Stimulated activated CD4-positive, alpha-beta T cell treated with anti-CD3 and anti-CD28 coated beads, Interleukin-2, amount 100 ng/mL, for 4 hours (primary cell): ENCODE data around the gene SPDYE4.

Experiments
- DNase-seq: peaks from one replicate; pipeline ENCODE4 v3.0.0-alpha.2; 2020; ENCODE audit warnings: low read depth

The SPDYE4 gene

DNA sequence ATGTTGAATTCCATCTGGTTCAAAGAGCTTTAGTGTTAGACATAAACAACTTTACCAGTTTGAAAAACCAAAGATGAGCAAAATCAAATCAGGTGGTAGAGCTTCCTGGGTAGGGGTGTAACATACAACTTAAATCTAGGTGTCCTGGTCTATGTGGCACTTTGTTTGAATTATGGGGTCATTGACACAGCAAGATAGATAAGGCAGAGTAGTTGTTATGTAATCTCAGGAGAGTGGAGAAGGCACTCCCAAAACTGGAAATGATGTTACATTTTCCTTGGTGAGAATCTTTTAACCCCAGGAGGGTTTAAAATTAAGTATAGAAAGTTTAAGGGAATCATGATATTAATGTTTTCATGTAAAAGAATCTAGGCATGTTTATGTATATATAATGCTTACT lies 45.6 kb downstream of the SPDYE4 start:
- no peak for DNase-seq

DNA sequence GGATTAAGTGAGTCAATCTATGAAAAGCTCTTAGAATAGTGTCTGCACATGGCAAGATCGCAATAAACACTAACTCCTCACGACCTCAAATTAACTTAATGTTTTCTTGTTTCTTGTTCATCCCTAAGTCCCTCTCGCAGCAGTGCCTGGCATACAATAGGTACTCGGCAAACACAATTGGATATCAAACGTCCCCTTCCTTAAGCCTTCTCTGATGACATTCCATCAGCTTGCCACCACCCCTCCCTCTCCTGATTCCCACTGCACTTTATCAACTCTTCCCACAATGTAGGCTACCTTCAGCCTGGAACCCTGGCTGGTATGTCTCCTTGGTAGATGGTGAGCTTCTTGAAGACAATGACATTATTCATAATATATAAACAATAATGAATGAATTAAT lies 47.1 kb downstream of the SPDYE4 start:
- DNase-seq, result no peak

DNA sequence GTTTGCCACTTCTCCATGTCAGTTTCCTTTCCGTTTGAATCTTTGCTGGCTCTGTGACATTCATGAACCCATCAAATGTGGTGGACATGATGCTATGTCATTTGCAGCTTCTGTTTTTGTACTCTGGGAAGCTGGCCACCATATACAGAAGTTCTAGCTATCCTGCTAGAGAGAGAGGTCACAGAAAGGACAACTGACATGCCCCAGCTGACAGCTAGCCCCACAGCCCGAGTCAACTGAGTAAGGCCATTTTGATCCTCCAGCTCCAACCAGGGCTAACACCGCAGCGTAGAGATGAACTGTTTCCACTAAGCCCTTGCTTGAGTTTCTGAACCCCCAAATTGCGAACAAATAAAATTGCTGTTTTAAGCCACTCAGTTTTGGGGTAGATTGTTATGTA lies 47.5 kb downstream of the SPDYE4 start:
- DNase-seq, result no peak

DNA sequence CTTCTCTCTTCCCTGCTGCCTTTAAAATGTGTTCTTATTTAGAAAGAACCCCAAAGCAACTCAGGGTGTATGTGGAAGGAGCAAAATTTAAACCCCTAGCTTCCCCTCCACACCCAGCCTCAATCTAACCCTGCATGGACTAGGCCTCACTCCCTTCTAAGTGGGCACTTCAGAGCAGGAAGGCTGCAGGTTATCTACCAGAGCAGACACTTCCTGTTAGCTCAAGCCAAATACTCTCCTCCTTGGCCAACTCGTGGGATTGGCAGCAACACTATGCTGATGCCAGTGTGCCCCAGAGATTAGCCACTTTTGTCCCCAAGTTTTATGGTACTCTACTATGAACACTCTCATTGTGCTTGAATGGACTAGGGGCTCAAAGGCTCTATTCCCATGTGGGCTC lies 49.3 kb downstream of the SPDYE4 start:
- no peak for DNase-seq

DNA sequence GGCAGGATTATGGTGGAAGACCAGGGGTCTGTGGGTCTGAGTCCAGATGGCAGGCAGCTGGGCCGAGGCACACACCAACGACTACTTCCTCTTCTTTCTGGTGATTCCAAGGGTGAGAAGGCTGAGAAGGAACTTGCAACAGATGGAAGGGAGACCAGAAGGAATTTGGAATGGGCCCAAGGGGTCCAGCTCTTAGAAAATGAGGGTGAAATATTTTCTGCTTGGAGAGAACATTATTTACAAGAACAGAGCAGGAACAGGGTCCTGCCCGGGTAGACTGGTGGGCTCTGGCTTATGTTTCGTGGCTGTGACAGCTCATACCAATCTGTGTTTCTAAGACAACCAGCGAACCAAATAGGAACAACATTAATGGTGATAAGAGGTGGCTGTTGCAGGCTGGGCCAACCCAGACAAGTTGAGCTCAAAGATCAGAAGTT lies 50.3 kb downstream of the SPDYE4 start:
- no peak for DNase-seq

DNA sequence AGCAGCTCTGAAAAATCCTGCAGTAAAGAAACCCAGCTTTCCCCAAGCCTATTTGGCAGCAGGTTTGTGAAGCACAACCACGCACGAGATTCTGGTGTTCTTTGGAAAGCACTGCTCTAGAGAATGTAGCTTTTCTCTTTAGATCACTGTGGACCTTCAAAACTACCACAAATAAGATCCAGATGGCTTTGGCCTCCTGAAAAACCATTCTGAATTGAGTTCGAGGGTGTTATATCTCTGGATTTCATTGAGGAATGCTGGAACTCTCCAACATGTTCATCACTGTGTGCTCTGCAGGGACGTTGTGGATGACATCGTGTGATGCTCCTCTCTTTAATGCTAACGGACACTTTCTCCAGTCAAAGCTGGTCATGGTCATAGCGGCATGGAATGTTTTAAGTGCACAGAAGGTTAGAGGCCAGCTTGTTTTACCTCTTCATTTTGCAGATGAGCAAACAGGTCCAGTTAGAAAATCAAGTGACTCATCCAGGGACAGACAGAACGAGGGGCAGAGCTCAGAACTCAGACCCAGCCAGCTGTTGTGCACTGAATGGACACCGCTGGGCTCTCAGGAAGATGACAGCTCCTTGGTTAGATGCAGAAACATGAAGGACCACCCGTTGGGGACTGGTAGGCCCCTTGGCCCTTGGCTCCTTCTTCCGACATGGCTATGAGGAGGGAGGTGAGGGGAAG lies 50.9 kb downstream of the SPDYE4 start:
- DNase-seq, result no peak

DNA sequence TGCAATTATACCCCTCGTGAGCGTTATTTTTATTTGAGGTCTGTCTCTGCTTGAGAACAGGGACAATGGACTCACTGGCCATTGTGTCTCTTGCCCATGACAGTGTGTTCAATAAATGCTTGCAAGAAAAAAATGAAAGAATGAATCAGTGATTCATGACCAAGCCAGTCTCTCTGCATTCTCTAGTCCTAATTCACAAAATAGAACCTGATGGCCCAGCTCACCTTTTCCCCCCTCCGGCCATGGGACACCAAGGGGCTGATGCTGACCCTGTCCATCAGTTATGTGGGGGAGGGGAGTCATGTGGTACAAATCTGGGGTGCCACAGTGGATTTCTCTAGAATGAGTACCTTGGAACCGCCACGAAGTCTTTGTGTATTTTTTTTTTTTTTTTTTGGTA lies 51.9 kb downstream of the SPDYE4 start:
- DNase-seq, result no peak

DNA sequence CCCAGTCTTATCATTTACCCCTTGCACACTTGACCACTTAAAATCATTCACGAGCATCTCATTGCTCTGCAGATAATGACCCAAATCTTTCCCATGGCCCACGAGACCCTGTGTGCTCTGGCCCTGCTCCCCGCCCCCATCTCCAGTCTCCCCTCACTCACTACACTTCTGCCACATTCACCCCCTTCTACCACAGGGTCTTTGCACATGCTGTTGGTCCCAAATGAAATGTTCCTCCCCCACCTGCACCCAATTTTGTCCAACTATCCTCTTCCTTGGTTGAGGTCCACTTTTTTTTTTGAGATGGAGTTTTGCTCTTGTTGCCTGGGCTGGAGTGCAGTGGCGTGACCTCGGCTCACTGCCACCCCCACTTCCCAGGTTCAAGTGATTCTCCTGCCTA lies 52.9 kb downstream of the SPDYE4 start:
- DNase-seq, result no peak

DNA sequence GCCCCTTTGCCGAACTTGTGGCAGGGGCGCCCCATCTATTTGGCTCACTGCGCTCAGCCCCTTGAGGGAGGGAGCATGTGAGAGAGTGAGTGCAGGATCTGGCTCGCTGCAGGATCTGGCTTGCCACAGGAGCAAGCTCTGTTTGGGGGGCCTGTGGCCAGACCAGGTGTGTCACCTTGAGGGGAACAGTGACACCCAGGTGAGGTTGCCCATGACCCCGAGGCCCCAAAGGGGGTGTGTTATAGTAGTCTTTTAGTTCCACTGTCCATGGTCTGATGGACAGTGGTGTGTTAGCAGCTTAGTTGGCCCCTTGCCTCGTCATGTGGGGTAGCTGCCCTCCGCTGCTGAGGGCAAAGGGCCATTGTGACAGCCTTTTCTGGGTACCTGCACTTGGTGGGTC lies 55.3 kb downstream of the SPDYE4 start:
- DNase-seq, result no peak

DNA sequence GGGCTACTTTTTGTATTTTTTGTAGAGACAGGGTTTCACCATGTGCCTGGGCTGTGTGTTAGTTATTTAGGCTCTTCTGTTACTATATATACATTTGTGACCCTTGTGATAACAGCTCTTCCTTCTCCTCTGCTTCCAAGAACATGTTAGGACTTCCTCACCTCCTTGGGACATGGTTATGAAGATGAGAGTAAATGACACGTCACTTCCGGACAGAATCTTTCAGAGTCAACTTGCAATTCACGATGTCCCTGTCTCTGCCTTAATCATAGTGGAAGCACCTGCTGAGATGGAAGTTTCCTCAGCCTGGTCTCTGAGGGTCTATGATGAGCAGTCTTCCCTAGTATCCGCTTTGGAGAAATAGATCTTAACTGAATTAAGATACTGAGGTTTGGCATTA lies 56.6 kb downstream of the SPDYE4 start:
- DNase-seq, result no peak

DNA sequence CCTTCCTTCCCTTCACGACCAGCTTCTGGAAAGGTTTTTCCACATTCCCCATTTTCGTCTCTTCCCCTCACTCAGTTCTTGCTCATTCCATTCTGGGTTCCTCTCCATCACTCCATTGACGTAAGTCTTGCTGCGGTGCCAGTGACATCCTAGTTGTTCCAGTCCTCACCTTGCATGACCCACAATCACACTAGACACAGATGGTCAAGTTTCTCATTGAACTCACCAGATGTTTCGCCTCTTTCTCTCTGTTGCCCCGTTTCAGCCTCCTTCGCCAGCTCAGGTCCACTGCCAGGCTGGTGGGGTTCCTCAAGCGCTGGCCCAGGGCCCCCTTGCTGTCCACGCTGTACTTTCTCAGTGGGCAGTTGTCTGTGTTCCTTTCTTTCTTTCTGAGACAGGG lies 57.1 kb downstream of the SPDYE4 start:
- DNase-seq, result no peak
